Sigmoid colon (tissue), 3 donors: ENCODE data around the gene IKZF2.

ENCODE experiments used
- CTCF ChIP-seq, 4 experiments: fragments of 450-650 bp in 3 of 4; fragments of 200-600 bp in 1 of 4; IDR thresholded peaks; one replicate each; pipeline ENCODE4 v1.5.1; 2016 to 2019; ENCODE audit warnings: antibody characterized with exemption in 4 of 4, mild to moderate bottlenecking in 3 of 4, moderate library complexity in 2 of 4
- POLR2A ChIP-seq, 2 donors: fragments of 450-650 bp; IDR thresholded peaks; one replicate each; pipeline ENCODE4 v1.6.1; 2016; ENCODE audit warnings: antibody characterized with exemption in 2 of 2, mild to moderate bottlenecking in 2 of 2, moderate library complexity in 2 of 2

DNA sequence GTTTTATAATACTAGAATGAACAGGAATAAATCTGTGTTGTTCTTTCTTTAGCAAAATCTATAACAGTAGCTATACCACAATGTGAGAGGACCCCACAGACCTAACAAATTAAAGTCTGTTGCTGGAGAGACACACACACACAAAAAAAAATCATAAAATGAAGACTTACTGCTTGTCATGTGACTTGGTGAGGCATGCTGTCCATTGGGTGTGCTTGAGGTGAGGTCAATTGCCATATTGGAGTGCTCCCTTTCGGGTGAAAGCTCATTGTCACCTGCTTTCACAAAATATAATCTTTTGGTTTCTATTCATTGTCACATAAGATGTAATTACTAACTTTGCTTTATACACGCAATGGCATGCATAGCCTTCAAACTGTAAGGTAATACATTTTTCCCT, 3.9 kb downstream of the IKZF2 start:
- TF ChIP-seq POLR2A (IDR thresholded peaks at IDR 0.05) (no peak), CTCF (IDR thresholded peaks at IDR 0.05) (no peak)
